ENCODE measurements around the gene SRGAP2C.

DNA sequence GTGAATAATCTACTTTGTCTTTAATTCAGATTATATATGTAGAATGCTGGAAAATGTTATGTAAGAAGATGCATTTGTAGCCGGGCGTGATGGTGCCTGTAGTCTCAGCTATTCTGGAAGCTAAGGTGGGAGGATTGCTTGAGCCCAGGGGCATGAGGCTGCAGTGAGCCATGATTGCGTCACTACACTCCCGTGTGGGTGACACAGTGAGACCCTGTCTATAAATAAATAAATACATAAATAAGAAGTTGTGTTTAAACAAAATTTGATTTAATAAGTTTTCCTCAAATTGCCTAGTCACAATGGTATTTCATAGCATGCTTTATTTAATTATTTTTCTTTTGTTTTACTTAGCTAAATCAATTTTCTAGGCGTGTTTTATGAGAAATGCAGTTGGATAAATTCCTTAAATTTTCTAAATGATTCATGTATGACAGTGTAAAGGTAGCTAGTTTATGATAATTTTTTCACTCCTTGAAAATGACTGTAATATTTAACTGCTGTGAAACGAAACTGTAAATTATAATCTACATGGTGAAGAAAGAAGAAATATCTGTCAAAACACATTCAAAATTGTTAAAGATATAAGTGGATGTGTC lies 232.6 kb downstream of the SRGAP2C start:
- TF ChIP-seq, protein P1, sequence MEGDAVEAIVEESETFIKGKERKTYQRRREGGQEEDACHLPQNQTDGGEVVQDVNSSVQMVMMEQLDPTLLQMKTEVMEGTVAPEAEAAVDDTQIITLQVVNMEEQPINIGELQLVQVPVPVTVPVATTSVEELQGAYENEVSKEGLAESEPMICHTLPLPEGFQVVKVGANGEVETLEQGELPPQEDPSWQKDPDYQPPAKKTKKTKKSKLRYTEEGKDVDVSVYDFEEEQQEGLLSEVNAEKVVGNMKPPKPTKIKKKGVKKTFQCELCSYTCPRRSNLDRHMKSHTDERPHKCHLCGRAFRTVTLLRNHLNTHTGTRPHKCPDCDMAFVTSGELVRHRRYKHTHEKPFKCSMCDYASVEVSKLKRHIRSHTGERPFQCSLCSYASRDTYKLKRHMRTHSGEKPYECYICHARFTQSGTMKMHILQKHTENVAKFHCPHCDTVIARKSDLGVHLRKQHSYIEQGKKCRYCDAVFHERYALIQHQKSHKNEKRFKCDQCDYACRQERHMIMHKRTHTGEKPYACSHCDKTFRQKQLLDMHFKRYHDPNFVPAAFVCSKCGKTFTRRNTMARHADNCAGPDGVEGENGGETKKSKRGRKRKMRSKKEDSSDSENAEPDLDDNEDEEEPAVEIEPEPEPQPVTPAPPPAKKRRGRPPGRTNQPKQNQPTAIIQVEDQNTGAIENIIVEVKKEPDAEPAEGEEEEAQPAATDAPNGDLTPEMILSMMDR (IDR thresholded peaks at IDR 0.05; ENCODE audit: low read depth, low read length): no peak
- no peak for TF ChIP-seq POLR2A (IDR thresholded peaks at IDR 0.05; ENCODE audit: extremely low read depth, insufficient read length)

Data from NB4 (cell line).